NCI-H460 (cell line): ENCODE data around the gene CMTM8. TPM values are rescaled to one million over a fixed set of nuclear protein-coding genes. Genes with fewer than 3 reads are reported as not detected.
A peak's percentile ranks its signal among the peaks of the same experiment; 100 is the strongest.

ENCODE experiments used
- DNase-seq: peaks from one replicate; pipeline ENCODE4 v3.0.0-alpha.2; 2016; ENCODE audit warnings: low read depth; ENCODE audit errors: extremely low read depth
- total RNA-seq: library from RNA; depleted of rRNA; stranded (reverse); fragments of >200 nt; shearing (Covaris generic); gene quantifications from 2 replicates; pipeline ENCODE4 v1.2.3, GENCODE V29; 2014

CMTM8 gene
- total RNA-seq, 1 experiment from 2014 or later: 4.9 TPM

GRCh38 chr3:32325927-32326326 is 87.4 kb downstream of the CMTM8 start:
- no peak for DNase-seq

DNA sequence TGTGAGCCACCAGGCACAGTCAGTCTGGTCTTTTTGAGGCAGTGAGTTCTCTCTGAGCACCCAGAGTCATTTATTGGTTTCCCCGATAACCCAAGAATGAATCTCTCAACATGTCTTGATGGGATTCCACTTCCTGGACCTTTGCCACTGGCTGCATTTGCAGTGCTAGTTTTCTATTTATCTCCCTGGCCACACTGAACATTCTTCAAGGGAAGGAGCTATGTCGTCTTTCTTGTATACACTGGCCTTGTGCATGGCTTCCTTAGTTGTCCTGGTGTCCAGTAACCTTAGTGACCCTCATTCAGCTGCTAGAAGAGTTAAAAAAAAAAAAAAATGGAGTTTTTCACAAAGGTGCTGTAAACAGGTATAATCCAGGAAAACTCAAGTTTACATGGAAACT is 88.3 kb downstream of the CMTM8 start:
- DNase-seq: no peak

DNA sequence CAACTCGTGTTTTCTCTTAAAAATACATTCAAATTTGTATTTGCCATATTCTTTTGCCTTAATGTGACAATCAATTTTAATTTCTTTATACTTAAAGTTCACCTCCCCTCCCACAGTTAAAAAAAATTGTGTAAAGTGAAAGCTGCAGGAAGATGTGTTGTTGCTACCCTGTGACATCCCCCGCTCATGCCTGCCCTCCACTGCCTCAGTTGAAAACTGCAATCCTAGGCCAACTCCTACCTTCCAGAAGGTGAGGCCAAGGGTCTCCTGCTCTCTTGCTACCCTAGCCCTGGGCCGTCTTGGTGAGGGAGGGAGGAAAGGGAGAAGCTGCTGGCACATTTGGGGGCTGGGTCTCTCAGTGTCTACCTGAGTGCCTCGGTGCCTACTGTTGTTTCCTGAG is 96.2 kb downstream of the CMTM8 start:
- no peak for DNase-seq

GRCh38 chr3:32335365-32336112 is 97.1 kb downstream of the CMTM8 start:
- DNase-seq: no peak

GRCh38 chr3:32336113-32336498 is 97.6 kb downstream of the CMTM8 start:
- DNase-seq: no peak

DNA sequence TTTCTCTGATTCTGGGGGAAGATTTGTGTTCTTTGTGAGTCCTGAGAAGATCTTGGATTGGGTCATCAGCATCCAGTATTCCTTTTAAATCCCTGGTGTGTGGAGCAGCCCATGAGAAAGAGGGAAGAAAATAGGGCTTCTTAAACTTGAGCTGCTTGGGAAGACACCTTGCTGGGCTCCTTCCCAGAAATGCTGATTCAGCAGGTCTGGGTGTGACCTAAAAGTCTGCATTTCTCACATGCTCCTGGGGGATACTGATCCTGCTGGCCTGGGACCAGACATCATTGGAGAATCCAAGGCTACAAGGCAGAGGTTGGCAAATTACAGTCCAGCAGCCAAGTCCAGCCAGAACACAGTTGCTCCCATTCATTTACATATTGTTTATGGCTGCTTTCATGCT is 99.0 kb downstream of the CMTM8 start:
- DNase-seq: no peak

- peak; percentile 34 for DNase-seq
Observed at GRCh38 chr3:32340039-32340438, 101.6 kb downstream of the CMTM8 start.

GRCh38 chr3:32340611-32341365 is 102.3 kb downstream of the CMTM8 start:
- DNase-seq: no peak

DNA sequence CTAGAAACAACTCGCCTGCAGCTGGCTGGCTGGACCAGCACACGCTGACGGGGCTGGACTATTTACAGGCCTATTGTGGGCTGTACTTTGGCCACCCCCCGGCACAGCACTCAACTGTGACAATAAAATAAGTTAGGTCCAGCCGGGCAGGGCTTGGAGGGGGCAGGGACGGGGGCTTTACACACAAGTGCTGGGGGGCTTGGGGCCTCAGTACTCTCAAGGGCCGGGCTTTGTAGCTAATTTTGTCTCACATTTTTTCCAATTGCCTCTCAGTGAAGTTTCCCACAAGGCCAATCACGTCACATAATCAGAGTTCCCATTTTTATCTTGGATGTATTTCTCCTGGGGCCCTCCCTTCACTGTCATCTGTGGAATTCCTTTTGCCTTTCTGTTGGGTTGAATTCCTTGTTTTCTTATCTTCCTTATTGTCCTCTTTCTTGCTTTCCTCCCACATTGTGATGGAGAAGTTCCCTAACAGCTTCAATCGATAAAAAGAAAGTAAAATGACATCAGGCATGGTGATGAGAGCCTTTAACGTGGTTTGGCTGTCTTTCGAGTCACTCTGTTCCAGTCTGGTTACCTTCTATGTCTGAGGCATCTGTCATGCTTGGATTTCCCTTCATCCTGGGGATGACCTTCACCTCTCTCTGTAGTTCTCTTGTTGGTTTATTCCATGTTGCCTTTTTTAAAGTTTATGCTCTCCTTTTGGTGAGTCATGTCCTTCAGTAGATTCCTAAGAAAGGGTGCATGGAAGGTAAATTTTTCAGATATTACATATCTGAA is 109.1 kb downstream of the CMTM8 start:
- DNase-seq: no peak

- no peak for DNase-seq
Observed at GRCh38 chr3:32349184-32349583, 110.7 kb downstream of the CMTM8 start.

- no peak for DNase-seq
Observed at GRCh38 chr3:32352563-32352962, 114.1 kb downstream of the CMTM8 start.

DNA sequence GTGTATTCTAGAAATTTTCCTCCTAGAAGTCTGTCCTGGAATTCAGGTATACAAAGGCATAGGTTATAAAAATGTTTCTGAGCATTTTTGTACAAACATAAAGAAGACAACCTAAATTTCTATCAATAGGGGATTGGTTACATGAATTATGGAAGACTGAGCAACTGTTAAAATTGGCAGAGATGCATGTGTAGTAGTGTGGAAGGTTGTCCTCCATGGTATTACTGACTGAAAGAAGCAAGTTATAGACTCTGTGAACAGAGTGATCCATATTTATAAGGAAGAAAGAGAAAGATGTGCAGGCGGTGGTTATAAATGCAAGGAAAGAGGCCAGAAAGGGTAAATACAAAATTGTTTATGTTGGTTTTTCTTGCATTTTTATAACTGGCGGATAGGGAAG is 114.9 kb downstream of the CMTM8 start:
- no peak for DNase-seq

- DNase-seq: no peak
Observed at GRCh38 chr3:32354362-32354778, 115.9 kb downstream of the CMTM8 start.

DNA sequence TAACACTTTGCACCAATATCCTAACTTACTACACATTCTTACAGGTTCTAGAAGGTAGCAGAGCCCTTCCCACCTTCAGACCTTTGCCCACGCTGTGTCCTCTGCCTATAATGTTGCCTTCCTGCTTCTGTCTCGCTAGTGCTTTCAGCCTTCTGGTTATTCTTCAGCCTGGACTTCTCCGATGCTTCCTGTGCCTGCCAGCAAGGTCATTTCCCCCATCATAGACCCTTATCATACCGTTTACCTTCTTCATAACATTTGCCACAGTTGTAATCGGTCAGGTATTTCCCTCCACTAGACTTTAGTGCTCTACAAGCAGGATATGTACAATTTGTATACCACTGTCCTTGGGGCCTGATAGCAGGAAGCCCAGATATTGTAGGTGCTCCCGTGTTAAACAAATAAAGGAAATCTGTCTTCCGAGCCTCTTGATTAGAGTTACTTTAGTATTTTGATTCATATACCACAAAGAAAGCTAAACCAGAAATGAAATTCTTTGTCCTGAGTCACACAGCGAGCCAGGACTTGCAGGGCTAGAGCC is 117.3 kb downstream of the CMTM8 start:
- DNase-seq: no peak

DNA sequence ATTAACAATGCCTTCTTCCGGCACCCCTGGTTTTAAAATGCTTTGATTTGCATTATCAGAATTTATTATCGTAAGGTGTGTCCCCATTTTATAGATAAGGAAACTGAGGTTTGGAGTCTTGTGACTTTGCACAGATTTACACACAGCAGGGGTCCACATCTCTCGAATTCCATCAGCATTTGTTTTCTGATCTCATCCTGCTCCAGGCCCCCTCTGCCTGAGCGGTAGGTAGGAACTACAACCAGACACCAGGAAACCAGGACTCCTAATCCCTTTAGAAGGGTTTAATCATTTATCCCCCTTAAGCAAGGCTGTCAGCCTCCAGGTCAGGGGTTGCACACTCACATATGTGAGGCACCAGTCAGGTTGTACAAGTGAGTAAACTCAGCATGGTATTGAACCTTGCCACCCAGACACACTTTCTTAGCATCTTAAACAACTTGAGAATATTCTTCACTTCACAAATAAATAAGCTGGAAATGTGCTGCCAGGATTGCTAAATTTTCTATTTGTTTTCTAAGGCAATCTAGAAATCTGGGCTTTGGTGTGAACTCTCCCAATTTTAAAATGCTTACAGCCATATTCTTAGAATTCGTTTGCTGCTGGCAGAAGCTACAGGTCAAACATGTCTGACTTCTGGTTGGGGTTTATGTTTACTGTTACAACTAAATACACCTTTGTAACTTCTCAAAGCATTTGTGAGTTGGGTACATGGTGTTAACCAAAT is 121.4 kb downstream of the CMTM8 start:
- DNase-seq: no peak

DNA sequence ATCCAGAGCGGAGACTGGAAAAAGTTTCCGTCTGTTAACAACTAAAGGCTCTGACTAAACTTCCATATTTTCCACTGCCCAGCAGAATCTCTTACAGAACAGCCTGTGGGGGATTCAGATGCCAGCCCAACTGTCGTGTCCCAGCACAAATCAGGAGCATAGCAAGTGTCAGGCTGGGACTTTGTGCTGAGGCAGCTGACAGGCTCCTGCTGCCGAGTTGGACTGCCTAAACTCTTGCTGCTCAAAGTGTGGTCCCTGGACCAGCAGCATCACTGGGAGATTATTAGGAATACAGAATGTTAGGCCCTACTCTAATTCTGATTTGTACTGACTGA is 122.0 kb downstream of the CMTM8 start:
- DNase-seq: no peak

- no peak for DNase-seq
Observed at GRCh38 chr3:32366638-32367397, 128.3 kb downstream of the CMTM8 start.

DNA sequence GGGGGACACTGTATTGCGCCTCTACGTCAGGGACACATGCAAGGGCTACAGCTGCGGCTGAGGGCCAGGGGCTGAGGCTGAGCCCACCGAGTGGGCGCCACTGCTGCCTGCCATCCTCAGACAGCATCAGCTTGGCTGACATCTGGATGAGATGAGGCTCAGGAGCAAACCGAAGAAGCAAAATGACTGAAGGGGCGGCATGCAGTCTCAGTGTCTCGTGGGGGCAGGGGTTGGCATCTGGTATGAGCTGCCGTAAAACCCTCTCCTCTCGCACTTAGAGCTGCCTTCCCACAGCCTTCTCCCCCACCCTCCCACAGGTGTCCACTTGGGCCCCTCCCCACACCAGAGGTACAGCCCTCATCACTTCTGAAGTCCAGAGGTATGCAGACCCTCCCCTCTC is 129.0 kb downstream of the CMTM8 start:
- no peak for DNase-seq

DNA sequence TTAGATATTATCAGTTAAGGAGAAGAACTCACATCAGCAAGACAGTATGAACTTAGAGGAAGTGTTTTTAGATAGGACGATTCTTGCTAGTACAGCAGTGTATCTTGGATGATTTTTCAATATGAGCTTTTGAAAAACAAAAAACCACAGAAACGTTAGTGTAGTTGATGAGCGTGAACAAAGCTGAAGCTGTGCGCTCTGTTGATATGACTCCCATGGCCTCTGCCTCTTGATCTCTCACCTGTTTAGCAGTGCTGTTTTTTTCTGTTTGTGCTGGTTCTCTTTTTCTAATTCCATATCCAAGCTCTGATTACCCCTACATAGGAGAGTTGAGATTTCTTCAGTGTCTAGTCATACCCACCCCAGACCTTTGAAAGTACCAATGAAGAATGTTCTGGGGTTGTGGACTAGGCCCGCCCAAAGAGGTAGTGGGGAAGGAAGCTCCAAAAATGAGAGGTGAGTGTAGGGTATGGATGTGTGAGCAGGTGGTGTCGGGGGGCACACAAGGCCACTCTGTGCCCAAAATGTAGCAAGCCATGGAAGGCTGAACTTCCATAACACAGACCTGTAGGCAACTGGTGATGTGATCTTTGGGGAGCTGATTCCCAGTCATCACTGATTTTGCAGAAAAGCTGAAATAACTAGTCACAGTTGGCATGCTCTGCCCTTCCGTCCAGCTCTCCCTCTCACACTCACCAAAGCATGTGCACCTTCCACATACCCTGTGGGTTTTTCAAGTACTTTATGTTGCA is 133.2 kb downstream of the CMTM8 start:
- DNase-seq: no peak
